Stimulated activated CD4-positive, alpha-beta T cell treated with anti-CD3 and anti-CD28 coated beads, Interleukin-15, amount 100 ng/mL, for 1 hour (primary cell): ENCODE data around the gene SLCO3A1.

Source experiments
- DNase-seq, 2 donors: peaks; one replicate each; pipeline ENCODE4 v3.0.0-alpha.2; 2020; ENCODE audit warnings: low read depth in 1 of 2, low spot score in 1 of 2

Gene SLCO3A1

DNA sequence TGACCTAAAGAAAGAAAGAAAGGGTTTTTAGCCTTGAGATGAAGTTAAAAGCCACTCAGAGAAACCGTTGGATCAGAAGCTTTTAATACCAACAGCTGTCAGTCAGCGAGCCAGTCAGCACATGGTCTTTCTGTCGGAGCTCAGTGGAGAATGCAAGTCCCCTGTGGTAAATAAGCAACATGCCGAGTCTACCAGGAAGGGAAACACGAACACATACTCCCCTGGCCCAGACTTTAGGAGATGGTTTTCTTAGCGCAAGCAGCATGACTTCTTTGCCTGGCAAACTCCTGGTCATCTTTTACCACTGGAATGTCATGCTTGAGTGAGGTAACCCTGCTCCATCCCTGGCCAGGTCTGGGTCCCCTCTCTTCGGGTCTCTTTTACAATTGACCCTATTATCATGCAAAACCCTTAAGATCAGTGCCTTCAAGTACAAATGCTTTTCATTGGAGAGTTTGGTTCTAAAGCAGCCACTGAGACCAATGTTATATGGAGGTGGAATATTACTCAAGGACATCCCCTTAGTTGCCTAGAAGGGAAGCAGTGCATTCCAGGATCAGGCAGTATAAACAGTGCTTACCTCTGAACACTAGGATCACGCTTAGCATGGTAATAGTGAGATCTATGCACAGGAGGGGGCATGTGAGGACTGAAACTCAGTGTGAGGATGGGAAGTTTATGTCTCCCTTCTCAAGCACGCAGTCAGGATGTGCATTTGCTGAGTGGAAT lies 28.2 kb downstream of the SLCO3A1 start:
- no peak for DNase-seq

DNA sequence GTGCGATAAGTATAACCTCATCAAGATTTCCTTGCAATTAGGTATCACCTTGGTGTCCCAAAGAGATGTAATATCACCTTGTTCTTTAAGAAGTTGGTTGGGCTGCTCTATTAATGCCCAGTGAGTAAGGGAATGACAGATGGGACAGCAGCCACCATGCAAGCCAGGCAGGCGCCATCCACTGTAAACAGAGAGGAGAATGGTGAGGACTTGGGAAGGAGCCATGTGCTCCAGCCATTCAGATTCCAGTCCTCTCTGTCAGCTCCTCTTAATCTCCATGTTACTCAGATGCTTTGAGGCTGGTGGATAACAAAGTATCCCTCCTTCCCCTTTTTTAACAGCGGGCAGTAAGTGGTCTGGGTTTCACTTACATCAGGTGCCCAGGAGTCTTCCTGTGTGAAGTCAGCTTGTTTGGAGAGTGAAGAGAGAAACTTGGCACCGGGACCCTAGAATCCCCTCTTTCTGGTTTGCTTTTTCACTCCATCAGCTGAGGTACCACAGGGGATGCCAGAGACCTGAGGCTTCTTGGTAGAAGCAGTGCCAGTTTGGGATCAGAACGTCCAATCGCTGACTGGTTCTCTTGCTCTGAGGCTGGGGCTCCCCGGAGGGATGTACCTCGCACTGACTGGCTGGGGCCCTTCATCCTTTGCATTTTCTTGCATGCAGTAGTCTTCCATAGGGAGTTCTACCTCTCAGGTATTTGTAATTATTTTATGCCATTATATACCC lies 29.5 kb downstream of the SLCO3A1 start:
- DNase-seq: no peak

DNA sequence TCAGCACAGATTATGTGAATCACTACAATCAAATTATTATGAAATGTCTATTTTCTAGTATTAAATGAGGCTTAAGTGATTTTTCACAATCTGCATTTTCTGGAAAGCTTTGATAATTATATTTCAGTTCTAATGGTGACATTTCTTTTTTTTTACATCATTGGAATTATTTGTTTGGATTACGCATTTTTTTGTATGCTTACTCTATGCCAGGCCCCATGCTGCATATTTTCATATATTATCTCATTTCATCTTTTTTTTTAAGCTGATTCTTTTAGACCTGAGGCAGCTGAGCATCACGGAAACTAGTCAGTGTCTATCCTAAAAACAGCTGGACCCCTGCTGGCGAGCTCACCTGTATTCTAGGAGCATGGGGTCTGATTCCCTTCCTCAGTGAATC lies 31.1 kb downstream of the SLCO3A1 start:
- DNase-seq: no peak

DNA sequence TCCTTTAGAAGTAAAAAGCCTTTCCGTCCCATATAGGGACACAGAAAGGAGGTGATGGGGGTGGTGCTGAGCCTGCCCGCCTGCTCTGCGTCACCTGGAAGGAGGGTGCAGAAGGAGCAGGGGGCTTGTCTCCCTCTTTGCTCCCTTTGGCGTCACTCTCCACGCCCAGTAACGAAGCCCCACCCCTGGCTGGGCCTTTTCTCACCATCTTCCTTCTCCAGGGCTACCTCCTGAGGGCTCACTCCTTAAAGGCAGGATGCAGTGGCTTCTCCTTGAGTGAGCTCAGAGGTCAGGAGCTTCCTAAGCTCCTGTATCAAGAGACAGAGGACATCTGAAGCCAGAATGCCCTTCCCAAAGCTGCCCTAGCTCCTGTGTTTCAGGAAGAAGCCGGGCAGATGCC lies 31.5 kb downstream of the SLCO3A1 start:
- DNase-seq: no peak

DNA sequence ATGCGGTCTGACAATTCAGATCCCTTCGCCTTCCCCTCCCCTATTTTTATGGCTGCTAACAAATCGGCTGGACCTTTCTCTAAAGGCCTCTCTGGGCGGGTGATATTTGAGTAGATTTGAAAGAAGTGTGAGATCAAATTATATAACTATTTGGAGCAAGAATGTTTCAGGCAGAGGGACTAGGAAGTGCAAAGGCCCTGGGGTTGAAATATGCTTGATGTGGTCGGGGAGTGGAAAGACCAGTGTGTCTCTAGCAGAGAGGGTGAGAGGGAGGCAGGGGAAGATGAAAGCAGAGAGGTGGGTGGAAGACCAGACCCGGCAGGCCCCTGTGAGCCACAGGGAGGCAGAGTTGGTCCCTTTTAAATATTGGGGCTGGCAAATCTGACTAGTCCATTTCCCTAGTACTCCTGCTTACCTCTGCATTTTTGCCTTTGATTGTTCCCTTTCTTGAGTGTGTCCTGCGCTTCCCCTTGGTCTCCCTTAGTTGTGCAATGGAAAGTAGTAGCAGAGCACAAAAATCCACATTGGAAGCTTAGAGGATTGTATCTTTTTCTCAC lies 32.3 kb downstream of the SLCO3A1 start:
- no peak for DNase-seq

DNA sequence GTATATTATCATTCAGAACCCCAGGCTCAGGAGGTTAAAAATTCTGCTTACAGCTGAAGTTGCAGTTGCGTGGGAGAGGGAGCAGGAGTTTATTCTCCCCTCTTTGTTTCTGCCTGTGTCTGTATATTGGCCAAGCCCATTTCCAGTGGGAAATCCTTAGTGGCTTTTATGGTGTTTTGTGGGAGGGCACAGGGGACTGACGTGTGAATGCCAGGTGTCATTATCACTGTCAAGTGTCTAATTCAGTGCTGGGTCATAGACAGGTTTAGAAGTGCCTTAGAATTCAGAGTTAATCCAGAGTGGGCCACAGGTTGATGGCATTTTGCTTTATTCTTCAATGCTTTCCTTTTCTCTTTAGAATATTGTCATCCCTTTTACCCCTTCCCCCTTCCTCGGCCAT lies 33.4 kb downstream of the SLCO3A1 start:
- no peak for DNase-seq

DNA sequence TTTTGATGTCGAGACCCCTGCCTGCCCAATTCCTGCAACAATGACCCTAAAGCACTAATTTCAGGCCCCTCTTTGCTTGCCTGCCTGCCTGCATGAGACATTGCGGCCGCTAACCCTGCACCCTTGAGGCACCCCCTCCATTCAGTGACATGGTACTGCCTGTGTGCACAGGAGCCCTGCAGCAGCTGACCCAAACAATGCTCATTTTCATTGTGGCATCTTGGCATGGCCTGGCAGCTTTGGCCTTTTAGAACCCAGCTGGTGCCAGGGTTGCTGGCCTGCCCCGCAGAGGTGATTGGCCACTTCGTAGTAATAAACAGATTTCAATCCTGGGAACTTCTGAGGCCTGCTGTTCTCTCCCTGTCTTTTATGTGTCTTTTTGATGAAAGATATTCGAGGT lies 33.8 kb downstream of the SLCO3A1 start:
- DNase-seq: no peak

DNA sequence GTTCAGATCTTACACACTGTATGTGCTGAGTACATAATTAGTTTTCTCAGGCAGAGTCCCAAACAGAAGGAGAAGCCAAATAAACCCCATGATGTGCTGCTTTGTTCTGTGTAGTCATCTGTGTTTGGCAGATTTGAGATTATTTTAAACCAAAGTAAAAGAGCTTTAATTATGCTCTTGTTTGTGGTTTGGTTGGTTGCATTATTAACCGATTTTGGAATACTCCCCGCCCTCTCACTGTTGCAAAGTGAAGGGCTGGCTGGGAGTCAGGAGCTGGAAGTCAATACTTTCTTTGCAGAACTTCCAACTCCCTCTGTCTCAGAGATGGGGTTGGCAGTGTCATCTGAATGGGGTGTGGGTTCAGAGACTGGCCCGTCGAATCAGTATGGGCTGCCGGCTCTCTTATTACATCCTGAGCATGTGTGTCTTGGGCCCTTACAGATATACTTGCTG lies 34.4 kb downstream of the SLCO3A1 start:
- DNase-seq: no peak

DNA sequence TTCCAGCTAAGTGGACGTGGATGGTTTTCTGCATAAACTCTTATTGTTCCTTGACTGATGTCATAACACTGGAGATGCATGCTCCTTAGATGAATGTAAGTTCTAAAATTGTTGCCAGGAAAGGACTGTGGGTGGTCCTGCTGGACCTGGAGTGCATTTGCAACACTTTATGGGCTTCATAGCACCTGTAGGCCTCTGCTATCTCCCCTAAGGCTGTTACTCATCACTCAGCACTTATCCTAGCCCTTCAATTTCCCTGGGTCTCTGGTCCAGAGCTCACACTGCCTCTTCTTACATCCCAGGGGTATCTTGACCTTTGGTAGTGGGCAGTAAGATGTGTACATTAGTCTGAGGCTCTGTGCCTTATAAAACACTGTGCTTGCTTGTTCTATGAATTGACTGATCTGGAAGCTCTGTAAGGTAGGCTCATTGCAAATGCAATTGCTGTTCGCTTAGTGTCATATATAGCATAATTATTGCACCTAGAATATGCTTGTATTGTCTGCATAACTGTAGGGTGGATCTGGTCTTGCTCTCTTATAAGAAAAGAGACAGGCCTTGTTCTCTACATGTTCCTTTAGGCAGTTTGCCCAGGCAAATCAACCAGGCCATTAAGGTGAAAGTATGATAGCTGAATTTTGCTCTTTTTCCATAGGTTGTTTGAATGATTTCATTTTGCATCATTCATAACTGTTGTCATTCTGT lies 35.8 kb downstream of the SLCO3A1 start:
- DNase-seq: no peak

DNA sequence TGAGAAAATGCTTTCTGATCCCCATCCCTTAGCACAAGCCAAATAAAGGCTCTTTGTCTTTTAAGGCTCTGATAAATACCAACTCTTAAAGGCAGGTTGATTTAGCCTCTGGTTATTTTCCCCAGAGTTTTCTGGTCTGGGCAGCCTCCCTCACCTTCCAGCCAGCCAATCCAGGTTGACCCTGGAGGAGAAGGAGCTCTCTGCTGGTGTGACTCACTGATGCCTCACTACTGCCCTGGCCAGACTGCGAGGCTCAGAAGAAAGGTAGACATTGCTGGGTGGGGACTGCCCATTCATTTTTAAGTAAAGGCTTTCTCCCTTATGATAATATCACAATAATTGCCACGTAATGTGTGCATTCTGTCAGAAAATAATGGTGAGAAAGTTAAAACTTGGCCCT lies 37.1 kb downstream of the SLCO3A1 start:
- DNase-seq: no peak

DNA sequence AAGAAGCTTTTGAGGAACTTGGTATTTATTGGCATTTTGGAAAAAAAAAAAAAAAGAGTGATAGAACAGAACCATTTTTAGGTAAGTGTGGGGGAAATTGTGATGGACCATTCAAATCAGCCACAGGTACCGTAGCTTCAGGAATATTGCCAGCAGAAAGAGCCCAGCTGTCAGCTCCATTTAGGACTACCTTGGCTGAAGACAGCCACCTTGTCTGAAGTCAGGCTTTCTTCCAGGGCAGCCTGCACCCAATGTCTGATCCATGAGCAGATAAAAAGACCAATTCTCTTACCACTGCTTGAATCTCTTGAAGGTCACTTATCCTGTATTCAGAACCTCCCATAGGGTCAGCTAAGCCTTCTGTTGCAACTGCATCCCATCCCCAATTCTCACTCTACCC lies 37.6 kb downstream of the SLCO3A1 start:
- DNase-seq: no peak

DNA sequence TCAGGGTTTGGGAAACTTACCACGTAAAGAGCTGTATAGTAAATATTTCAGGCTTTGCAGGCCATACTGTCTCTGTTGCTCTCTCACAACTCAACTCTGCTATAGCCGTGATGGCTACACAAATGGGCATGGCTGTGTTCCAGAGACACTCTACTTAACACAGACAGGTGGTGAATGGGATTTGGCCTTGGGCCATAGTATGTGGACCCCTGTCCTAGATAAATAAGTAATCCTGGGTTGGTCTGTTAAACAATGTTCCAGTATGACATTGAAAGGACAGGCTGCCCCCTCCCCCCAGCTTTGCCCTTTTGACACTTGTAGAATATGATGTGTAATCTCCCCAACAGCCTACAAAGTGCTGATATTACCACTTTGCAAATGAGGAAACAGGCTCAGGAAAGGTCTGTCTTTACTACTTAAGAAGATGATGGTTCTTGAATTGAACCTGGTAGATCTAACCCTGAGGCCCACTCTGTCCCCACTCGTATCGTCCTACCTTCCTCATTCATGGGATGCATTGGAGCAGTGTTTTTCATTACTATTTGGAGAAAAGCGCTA lies 38.4 kb downstream of the SLCO3A1 start:
- no peak for DNase-seq

DNA sequence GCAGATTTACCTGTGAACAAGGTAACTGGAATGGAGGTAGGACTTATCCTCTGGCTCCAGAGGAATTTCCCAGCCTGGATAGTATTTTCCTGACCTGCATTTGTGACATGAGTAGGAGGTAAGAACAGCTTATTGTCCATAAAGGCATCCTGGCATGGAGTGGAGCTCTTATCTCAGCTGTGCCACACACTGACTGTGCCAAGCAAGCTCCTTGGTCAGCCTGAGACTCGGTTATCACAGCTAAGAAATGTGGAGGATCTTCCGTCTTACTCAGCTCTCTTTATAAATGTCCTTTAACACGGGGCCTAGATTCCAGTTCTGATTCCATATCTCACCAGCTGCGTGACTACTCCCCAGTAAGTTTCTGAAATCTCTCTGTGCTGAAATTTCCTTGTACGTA lies 38.9 kb downstream of the SLCO3A1 start:
- DNase-seq: no peak

DNA sequence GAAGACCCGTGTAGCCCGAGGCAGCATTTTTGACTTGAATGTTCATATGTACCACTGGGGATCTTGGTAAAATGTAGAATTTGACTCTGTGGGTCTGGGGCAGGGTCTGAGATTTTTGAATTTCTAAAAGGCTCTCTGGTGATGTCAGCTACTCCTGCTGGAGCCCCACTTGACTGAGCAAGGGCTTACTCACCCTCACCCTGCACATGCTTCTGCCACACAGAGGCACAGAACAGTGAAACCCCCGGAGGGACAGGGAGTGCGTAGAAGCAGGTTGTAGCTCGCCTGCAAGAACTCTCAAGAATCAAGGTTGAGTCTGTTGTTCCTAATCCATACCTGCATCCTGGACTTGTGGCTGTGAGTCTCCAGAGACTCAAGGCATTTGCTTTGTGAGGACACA lies 41.1 kb downstream of the SLCO3A1 start:
- no peak for DNase-seq

DNA sequence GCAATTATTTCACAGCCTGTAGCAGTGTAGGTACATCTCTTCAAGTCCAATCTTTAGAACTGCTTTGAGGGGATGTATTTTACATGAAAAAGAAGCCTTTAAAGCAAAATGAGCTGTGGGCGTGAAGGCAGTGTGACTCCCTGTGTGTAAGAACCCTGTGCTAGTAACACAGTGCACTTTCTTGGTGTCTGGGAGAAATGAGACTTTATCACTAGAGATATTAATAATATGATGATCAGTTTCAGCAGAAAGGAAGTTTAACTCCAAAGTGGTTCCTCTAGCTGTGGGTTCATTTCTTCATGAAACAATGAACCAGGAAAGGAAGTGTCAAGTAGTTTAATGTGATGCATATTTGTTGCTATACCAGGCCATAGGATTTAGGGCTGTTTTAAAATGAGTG lies 41.5 kb downstream of the SLCO3A1 start:
- no peak for DNase-seq

DNA sequence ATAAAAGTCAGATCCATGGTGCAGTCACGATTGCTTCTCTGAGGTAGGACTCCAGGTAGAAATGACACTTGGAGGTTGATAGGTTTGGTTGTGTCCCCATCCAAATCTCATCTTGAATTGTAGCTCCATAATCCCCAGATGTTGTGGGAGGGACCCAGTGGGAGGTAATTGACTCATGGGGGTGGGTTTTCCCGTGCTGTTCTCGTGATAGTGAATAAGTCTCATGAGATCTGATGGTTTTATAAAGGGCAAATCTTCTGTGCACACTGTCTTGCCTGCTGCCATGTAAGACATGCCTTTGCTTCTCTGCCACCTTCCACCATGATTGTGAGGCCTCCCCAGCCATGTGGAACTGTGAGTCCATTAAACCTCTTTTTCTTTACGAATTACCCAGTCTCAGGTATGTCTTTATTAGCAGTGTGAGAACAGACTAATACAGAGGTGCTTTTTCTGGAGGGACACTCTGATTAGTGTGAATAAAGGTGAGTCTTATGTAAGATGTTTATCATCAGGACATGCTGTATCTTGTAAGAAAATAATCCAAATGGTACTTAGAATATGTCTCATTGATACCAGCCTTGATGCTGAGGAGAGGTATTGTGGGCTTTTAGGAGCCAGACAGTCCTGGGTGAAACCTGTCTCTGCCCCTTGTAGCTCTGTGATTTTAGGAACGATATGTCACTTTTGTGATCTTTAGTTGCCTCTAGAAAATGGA lies 43.0 kb downstream of the SLCO3A1 start:
- DNase-seq: no peak

DNA sequence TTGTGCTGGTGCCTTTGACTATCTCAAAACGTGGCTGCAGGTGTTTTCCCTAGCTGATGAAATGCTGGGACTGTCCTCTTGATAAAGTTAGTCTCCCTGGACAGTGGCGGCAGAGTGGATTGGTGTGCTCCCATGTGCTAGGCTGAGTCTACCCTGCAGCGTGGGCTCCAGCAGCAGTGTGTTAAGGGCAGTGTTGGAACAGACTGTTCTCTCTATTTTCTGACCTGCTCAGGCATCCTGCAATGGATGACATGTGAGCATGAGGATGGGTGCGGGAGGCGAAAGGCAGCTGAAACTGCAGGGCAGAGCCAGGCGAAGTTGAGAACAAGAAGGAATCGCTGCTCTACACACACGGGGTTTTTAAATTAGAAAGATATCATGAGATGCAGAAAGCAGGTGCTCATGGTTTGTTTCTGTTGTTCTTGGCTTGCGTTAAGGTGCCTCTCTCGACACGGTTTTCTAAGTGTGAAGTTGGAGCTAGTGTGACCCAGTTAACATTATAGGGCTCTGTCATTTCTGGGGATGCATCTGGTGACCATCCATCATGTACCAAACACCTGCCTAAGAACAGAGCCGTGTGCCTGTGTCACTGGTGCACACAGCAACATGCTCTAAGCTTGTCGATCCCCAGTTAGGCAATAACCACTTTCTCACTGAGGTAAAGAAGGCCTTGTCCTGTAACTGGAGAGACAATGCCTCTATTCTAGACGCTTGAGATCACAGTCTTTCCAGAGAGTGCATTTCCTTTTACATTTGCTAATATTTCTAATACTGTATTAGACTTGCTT lies 44.3 kb downstream of the SLCO3A1 start:
- no peak for DNase-seq

DNA sequence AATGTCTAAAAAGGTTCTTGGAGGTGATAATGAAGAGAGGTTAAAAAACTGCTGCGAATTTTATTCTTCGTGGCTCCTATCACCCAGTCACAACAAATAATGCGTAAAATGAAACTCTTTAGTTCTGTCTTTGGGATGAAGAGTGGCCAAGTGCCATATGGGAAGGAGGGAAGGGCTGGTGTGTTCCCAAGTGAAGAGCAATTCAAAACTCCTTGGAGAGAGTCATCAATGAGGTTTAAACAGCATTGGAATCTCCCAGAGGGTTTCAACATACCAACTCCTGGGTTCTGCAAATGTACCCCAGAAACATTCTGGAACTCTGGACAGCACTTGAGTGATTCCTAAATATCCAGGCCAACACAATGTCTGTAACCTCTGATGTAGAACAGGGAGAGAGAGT lies 45.3 kb downstream of the SLCO3A1 start:
- DNase-seq: no peak

DNA sequence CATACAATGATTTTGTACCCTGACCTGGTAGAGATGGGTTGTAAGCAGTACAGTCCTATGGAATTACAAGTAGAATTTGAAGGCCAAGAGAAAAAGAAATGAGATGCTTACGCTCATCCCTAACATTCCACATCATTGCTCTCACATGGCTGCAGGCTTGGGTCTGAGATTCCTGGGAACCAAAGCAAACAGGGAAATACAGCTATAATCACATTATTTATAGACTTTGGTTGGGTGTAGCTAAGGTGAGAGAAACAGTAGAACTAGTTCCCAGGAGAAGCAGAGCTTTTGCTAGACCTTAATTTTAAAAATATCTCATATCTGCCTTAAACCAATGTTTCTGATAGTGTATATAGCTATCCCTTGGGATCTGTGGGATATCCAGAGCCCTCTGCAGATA lies 51.4 kb downstream of the SLCO3A1 start:
- DNase-seq: no peak

DNA sequence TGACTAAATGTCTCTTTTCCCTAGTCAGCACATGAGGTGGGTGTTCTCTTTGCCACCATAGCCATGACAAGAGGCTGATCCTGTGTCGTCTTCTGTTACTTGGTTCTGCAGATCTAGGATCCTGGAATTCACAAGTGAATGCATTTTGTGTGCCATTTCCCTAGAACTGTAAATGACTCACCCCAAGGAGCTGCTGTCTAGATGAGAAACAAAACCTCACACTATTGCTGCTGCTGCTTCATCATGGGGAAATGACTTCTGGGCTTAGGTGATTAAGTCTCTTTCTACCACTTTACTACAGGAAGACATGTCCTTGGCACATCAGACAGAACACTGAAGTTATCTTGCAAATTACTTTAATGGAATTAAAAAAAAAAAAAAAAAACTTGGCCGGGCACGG lies 54.9 kb downstream of the SLCO3A1 start:
- DNase-seq: no peak
